Muscle of back (tissue), 13 donors: Measurements from ENCODE around the gene LSAMP. TPM values are rescaled to one million over a fixed set of nuclear protein-coding genes. Genes with fewer than 3 reads are reported as not detected.

Experiments
- DNase-seq, 3 donors: peaks; one replicate each; pipeline versions ENCODE4 v3.0.0 to v3.0.0-alpha.2; 2013
- long read RNA-seq, 9 donors: transcript quantifications; one replicate each; lab custom pipeline, GENCODE V29; 2026
- polyA plus RNA-seq, 10 donors: library from polyadenylated mRNA; unstranded; fragments of 120-200 nt; gene quantifications; one replicate each; pipeline ENCODE4 v1.2.1, GENCODE V29; 2013; ENCODE audit not compliant: insufficient read length in 10 of 10

Gene LSAMP
- polyA plus RNA-seq: 10 to 100 TPM in 5 of 10 donors, 1 to 10 TPM in 5; 6.6 to 18.1 (median 10.3) TPM
- long read RNA-seq, donor 1, full-length matches to known transcripts: 1 of 1 reads
- long read RNA-seq, donor 1, partial matches to known transcripts: 0 of 1 reads
- long read RNA-seq, donor 1, other reads (novel, unspliced or antisense): 0 of 1 reads
- long read RNA-seq, donor 2, full-length matches to known transcripts: 1 of 1 reads
- long read RNA-seq, donor 2, partial matches to known transcripts: 0 of 1 reads
- long read RNA-seq, donor 2, other reads (novel, unspliced or antisense): 0 of 1 reads
- long read RNA-seq, donor 3: 0 reads
- long read RNA-seq, donor 4, full-length matches to known transcripts: 1 of 1 reads
- long read RNA-seq, donor 4, partial matches to known transcripts: 0 of 1 reads
- long read RNA-seq, donor 4, other reads (novel, unspliced or antisense): 0 of 1 reads
- long read RNA-seq, donor 5, full-length matches to known transcripts: 1 of 1 reads
- long read RNA-seq, donor 5, partial matches to known transcripts: 0 of 1 reads
- long read RNA-seq, donor 5, other reads (novel, unspliced or antisense): 0 of 1 reads
- long read RNA-seq, donor 6, full-length matches to known transcripts: 4 of 4 reads
- long read RNA-seq, donor 6, partial matches to known transcripts: 0 of 4 reads
- long read RNA-seq, donor 6, other reads (novel, unspliced or antisense): 0 of 4 reads
- long read RNA-seq, donor 7, full-length matches to known transcripts: 2 of 2 reads
- long read RNA-seq, donor 7, partial matches to known transcripts: 0 of 2 reads
- long read RNA-seq, donor 7, other reads (novel, unspliced or antisense): 0 of 2 reads
- long read RNA-seq, donor 8, full-length matches to known transcripts: 5 of 11 reads
- long read RNA-seq, donor 8, partial matches to known transcripts: 6 of 11 reads
- long read RNA-seq, donor 8, other reads (novel, unspliced or antisense): 0 of 11 reads
- long read RNA-seq, donor 9: 0 reads

DNA sequence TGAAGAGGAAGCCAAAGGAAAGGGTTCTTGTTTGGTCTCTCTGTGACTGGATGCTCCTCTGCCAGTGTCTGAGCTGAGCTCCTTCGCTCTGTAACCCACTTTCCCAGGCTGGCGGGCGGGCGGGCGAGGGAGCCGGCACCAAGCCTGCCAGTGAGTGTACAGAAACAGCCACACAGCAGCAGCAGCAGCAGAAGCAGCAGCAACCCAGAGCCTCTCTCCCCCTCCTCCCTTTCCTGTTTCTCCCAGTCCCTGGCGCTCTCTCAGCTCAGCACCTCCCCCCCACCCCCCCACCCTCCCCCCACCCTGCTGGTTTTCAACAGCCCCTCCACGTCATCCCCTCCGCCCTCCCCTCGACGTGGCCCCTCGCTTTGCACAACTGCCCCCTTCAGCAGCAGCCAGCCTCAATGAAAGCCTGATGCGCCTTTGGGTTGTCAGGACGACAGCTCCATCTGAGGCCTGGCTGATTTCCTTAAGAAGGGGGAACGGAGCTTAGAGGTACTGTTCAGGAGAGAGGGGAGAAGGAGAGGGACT, at the start of gene LSAMP:
TSS of gene LSAMP (minus strand) at position 177 of the 531 bp plus-strand sequence.
- peak; percentile 38 to 82 (median 54) for DNase-seq

GRCh38 chr3:116492379-116492778, 47.1 kb upstream of the LSAMP start:
- DNase-seq: no peak

DNA sequence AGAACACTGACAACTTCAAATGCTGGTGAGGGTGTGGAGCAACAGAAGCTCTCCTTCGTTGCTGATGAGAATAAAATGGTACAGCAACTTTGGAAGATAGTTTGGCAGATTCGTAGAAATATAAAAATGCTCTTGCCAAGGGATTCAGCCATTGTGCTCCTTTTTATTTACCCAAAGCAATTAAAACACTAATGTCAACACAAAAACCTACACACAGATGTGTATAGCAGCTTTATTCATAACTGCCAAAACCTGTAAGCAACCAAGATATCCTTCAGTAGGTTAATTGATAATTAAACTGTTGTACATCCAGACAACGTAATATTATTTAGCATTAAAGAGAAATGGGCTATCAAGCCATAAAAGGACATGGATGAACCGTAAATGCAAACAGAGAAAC, 37.8 kb upstream of the LSAMP start:
- DNase-seq: no peak

GRCh38 chr3:116476691-116477090, 31.4 kb upstream of the LSAMP start:
- DNase-seq: no peak

- DNase-seq: no peak
Observed at GRCh38 chr3:116474801-116475200, 29.5 kb upstream of the LSAMP start.

GRCh38 chr3:116474032-116474780, 28.9 kb upstream of the LSAMP start:
- no peak for DNase-seq

- DNase-seq: peak in 1 of 3 donors; percentile 5
Observed at GRCh38 chr3:116473602-116474001, 28.3 kb upstream of the LSAMP start.

- DNase-seq: no peak
Observed at GRCh38 chr3:116470605-116471197, 25.4 kb upstream of the LSAMP start.

DNA sequence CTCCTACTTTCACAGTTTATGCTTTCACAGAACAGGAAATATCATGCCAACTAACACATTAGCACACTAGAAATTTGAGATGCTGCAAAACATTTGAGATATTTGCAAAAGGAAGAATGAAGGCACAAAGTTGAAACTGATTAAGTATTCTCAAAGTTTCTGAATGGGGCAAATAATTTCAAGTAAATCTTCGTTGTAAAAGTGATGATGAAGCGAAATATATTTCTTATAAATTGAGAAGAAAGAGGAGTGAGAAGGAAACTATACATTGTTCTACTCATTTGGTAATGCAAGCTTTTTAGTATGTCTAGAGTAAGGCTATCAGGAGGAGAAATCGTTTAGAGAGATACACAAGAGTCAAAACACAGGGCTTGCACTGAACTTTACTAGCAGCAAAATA, 24.3 kb upstream of the LSAMP start:
- no peak for DNase-seq

DNA sequence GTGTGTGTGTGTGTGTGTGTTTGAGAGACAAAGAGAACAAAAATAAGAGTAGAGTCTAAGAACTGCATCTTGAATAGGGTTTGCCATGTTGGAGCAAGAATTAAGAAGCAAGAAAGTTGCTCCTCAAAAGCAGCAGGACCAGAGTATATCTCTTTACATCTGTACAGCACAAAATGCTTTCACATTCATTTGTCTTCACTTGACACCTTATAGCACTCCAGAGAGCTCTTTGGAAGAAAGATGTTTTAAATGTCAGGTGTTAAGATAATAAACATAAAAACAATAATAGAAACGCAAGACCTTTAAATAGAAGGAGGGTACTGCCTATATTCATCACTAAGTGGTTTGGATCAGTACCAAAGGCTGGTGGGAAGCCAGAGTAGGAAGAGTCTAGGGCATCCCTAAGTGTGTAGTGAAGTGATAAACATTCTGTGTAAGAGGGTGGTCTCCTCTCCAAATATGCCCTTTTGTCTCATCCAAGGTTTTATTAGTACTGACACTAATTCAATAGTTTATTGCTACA, 19.1 kb upstream of the LSAMP start:
- no peak for DNase-seq

DNA sequence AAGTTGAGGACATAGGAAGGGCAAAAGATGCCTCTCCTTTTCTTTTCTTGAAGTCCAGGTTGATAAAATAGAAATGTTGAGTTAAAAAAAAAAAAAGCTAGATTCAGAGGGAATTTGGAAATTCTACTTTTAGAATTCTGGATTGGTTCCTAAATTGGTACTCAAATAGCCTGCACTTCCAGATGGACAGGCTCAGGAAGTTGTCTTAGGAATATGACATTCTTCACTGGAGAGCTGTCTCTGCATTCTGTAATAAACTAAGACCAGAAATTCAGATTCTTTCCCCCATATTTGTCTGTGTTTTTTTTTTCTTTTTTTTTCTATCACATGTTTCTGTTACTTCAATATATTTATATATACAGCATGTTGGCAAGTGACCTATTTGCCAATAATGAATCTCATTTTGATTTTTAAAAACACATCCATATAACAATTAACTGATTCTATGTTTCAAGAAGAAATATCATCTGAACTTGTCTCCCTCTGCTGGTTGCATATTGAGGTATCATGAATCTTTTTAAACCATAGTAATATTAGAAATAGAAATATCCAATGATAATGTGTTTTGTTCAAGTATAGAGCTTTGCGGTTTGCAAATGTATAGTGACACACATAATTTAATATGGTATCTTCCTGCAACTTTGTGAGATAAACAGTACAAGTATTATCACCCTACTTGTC, 8.5 kb upstream of the LSAMP start:
- DNase-seq: peak in 1 of 3 donors; percentile 48

- no peak for DNase-seq
Observed at GRCh38 chr3:116449546-116450350, 4.5 kb upstream of the LSAMP start.

DNA sequence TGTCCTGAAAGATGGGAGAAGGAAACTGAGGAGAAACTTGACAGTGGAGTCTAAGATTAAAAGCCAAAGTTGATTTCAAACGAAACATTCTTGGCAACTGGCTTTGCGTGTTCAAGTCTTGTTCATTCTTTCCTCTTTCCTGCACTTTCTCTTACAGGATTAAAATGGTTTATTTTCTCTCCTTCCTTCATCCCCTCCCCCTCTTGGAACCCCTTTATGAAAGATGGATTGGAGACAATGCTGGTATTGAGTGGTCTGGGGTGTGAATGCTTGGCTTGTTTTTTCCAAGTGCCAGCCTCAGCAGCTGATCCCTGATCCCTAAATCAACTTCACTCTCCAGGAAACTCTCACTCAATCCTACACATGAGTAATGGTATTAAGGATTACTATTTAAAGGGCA, 703 bp upstream of the LSAMP start:
- peak in 1 of 3 donors; percentile 30 for DNase-seq

- peak in 1 of 3 donors; percentile 80 for DNase-seq
Observed at GRCh38 chr3:116444819-116445310, 422 bp downstream of the LSAMP start.

DNA sequence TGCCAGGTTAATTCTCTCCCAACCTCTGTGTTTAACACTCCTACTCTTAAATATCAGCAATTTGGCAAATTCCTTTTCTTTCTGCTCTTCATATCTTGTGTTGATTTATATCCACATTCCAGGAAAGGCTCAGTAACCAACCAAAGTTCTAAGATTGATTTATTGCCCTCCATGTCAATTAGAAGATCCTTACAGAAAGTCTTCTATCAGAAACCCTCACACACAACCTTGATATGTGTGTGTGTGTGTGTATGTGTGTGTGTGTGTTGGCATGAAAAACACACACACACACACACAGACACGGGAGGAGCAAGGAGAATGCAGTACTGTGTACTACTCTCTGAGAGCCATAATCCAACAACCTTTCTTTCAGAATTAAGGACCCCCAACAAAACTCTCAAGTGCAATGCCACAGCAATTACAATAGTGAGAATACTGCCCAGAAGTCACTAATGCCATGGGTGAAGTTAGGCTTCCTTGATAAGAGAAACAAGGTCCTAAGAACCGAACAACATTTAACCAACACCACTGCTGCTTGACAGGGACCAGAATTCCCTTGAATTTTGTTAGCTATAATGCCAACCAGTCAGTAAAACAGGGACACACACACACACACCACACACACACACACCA, 1.1 kb downstream of the LSAMP start:
- DNase-seq: peak in 1 of 3 donors; percentile 50

DNA sequence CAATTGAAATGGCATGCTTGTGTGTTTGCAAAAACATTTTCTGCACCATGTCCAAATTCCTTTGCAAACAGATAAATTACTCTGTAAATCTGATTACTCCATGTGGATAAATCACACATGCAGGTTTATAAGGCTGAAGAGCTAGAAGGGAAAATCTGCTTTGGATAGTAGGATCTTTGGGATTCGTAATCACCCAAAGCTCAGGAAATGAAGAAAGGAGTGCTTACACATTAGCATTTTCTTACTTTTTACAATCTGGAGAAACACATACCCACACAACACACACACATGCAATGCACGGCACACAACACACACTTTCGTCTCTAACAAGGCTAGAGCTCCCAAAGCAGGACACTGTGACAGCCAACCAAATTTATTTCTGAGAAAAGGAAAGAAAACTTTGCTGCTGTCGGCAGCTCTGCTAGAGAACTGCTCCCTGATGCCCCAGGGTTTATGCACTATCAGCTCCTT, 2.1 kb downstream of the LSAMP start:
- peak in 2 of 3 donors; percentile 33 to 66 for DNase-seq

- no peak for DNase-seq
Observed at GRCh38 chr3:116442331-116443021, 2.8 kb downstream of the LSAMP start.

GRCh38 chr3:116441652-116442051, 3.6 kb downstream of the LSAMP start:
- no peak for DNase-seq
